Neutrophil (primary cell): Measurements from ENCODE around the gene ATOSB.

Experiments used
- H3K27ac ChIP-seq: fragments of 200-600 bp; sonication (generic); 2 replicates; pipeline ENCODE4 v1.5.1; 2016; ENCODE audit warnings: mild to moderate bottlenecking, moderate library complexity
- H3K27me3 ChIP-seq: fragments of 200-600 bp; sonication (generic); 2 replicates; pipeline ENCODE4 v1.6.0; 2016; ENCODE audit warnings: mild to moderate bottlenecking
- H3K36me3 ChIP-seq: fragments of 200-600 bp; sonication (generic); 2 replicates; pipeline ENCODE4 v1.5.1; 2017
- H3K4me1 ChIP-seq, 2 experiments: fragments of 200-600 bp in 1 of 2; sonication (generic) in 1 of 2; 1 replicate in 1 of 2; 2 replicates in 1 of 2; pipeline versions ENCODE4 v1.5.1 to v1.6.1; 2013 to 2016; ENCODE audit warnings: low read depth in 1 of 2, low read length in 1 of 2, mild to moderate bottlenecking in 1 of 2, moderate library complexity in 1 of 2; ENCODE audit not compliant: control insufficient read depth in 1 of 2, insufficient read depth in 1 of 2
- H3K4me3 ChIP-seq, 2 experiments: fragments of 200-600 bp in 1 of 2; sonication (generic) in 1 of 2; 1 replicate in 1 of 2; 2 replicates in 1 of 2; pipeline ENCODE4 v1.5.1; 2013 to 2016; ENCODE audit warnings: low read depth in 1 of 2, low read length in 1 of 2, mild to moderate bottlenecking in 1 of 2, moderate library complexity in 1 of 2
- H3K9me3 ChIP-seq: fragments of 200-600 bp; sonication (generic); 2 replicates; pipeline ENCODE4 v1.5.1; 2016
- CTCF ChIP-seq: fragments of 200-600 bp; sonication (generic); IDR thresholded peaks from 2 replicates; pipeline ENCODE4 v1.5.1; 2016; ENCODE audit warnings: antibody characterized with exemption

Gene ATOSB

GRCh38 chr9:35072461-35073278 lies 43.0 kb downstream of the ATOSB start, which contains the start of gene VCP:
Gene VCP (minus strand): TSS chr9:35072625. CDS start chr9:35072353, 272 bp downstream.
- H3K27ac ChIP-seq, result peak within 1 kb of the TSS; percentile 98
- H3K4me1 ChIP-seq, result peaks cover 29 to 30% of the 10 kb centered on the region in 2 experiments
- no peaks in the 10 kb centered on the region for H3K9me3 ChIP-seq
- H3K36me3 ChIP-seq, result peaks cover 13% of the 10 kb centered on the region
- H3K27me3 ChIP-seq, result no peaks in the 10 kb centered on the region
- peak; percentile 6 for TF ChIP-seq CTCF
- peak within 1 kb of the TSS; percentile 82 to 99 for H3K4me3 ChIP-seq

GRCh38 chr9:35071814-35072460 lies 43.7 kb downstream of the ATOSB start:
- Histone ChIP-seq H3K27me3 (no peaks in the 10 kb centered on the region), H3K4me3 (peak overlapping the region; percentile 82 to 99), H3K36me3 (peaks cover 20% of the 10 kb centered on the region), H3K9me3 (no peaks in the 10 kb centered on the region), H3K4me1 (peaks cover 25 to 30% of the 10 kb centered on the region in 2 experiments), H3K27ac (peak overlapping the region; percentile 98)
- peak; percentile 32 for TF ChIP-seq CTCF

DNA sequence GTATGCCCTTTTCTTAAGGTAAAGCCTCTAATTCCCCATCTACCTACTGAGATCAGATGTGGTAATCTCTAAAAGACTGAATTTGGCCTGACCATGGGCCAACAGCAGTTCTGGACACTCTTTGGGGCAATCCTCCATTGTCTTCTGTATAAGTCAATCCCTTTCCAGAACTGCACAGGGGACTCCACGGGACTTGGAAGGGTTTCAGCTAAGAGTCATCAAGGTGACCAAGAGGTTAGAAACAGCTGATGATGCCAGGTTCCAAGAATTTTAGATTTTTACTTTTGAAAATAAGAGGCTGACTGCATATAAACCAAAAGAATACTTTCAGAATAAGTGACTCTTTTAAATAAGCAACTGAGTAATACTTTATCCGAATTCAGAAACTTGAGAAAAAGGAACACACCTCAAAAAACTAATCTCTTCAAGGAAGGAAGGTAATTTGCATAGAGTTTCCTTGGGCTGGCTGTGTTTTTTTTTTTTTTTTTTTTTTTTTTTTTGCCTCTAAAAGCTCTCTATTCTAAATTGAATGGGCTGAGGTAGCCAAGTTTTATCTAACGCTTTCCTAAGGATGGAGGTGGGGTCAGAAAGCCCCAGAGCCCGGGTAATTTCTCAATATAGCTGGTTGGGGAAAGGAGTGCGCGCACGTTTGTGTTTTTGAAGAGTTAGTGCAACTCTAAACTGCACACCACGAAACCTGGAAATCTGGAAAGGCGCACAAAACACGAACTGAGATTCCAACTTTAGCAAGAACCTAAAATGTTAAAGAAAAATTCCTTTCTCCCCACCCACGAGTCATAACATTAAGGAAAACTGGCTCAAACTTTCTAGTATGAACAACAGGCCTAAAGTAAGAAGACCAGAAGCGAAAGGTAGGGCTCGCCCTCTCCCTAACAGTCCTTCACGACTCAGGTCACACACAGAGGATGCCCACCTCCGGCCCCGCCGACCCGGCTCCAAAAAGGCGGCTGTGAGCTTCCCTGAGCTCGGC lies 44.5 kb downstream of the ATOSB start:
- peaks cover 29% of the 10 kb centered on the region for H3K36me3 ChIP-seq
- peaks cover 25 to 30% of the 10 kb centered on the region in 2 experiments for H3K4me1 ChIP-seq
- no peaks in the 10 kb centered on the region for H3K27me3 ChIP-seq
- peak overlapping the region; percentile 98 for H3K27ac ChIP-seq
- no peaks in the 10 kb centered on the region for H3K9me3 ChIP-seq
- peak overlapping the region; percentile 82 to 99 for H3K4me3 ChIP-seq
- TF ChIP-seq CTCF, result no peak

DNA sequence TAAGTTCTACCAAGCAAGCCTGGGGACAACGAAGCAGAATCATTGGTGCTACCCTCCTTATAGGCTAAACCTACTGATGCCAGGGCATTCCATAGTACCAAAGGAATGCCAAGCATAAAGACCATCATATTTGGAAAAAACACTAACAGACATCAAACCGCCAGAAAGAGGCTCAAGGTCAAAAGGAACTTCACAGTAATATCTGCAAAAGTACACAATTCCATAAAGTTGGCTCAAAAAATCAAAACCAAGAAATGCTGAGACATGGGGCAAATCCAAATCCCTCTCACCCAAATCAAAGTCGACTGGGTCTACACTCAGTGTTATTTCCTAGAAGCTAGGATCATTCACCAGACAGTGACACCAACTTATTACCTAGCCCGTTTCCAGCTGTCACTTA lies 46.6 kb downstream of the ATOSB start:
- Histone ChIP-seq H3K27ac (no peak overlapping the region), H3K9me3 (peaks cover 7% of the 10 kb centered on the region), H3K36me3 (peaks cover 49% of the 10 kb centered on the region), H3K27me3 (no peaks in the 10 kb centered on the region), H3K4me3 (no peak overlapping the region), H3K4me1 (peaks cover 25 to 30% of the 10 kb centered on the region in 2 experiments)
- no peak for TF ChIP-seq CTCF

DNA sequence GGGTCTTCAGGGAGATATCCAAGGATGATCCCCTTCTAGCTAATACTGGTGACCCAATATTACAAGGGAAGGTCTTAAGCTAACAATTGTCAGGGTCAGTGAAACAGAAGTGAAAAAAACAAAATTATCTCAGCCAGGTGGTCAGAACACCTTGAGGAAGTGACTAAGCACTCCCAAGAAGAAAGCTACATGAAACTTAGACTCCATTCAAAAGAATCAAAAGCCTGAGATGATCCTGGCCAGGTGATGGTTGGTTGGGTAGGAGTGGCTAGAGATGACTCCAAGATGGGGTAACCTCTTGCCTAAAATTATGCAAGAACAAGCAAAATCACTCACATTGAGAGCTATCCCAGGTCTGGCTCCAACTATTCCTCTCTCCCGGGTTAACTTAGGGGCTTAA lies 48.6 kb downstream of the ATOSB start:
- H3K4me1 ChIP-seq, result peaks cover 20 to 22% of the 10 kb centered on the region in 2 experiments
- no peak overlapping the region for H3K4me3 ChIP-seq
- H3K9me3 ChIP-seq, result peaks cover 8% of the 10 kb centered on the region
- no peak for TF ChIP-seq CTCF
- H3K27me3 ChIP-seq, result no peaks in the 10 kb centered on the region
- no peak overlapping the region for H3K27ac ChIP-seq
- H3K36me3 ChIP-seq, result peaks cover 69% of the 10 kb centered on the region
